GM19239 (cell line): ENCODE data around the gene MFAP4.

Experiments used
- DNase-seq: peaks from one replicate; pipeline ENCODE4 v3.0.0; 2011; ENCODE audit warnings: low spot score; ENCODE audit not compliant: insufficient read length
- FAIRE-seq: peaks from 2 replicates; lab custom pipeline; 2011; peaks lifted over from hg19 to GRCh38; lab: Jason Lieb, UNC

Gene MFAP4

GRCh38 chr17:19387921-19388521 is 1.0 kb upstream of the MFAP4 start:
- FAIRE-seq = no peak
- DNase-seq = no peak

- DNase-seq (no peak), FAIRE-seq (no peak)
Observed at GRCh38 chr17:19386051-19386929, 700 bp downstream of the MFAP4 start.

- DNase-seq (no peak), FAIRE-seq (no peak)
Observed at GRCh38 chr17:19385521-19385983, 1.4 kb downstream of the MFAP4 start.

- DNase-seq (no peak), FAIRE-seq (no peak)
Observed at GRCh38 chr17:19384723-19385391, 2.1 kb downstream of the MFAP4 start.

- no peak for FAIRE-seq
- DNase-seq = no peak
Observed at GRCh38 chr17:19383681-19384470, 3.1 kb downstream of the MFAP4 start.

- DNase-seq (no peak), FAIRE-seq (no peak)
Observed at GRCh38 chr17:19382531-19383444, 4.2 kb downstream of the MFAP4 start.

GRCh38 chr17:19381741-19382444 is 5.1 kb downstream of the MFAP4 start:
- FAIRE-seq = no peak
- DNase-seq = no peak

- DNase-seq (no peak), FAIRE-seq (no peak)
Observed at GRCh38 chr17:19381361-19381740, 5.6 kb downstream of the MFAP4 start.

GRCh38 chr17:19380481-19381301 is 6.3 kb downstream of the MFAP4 start:
- no peak for FAIRE-seq
- no peak for DNase-seq

GRCh38 chr17:19379361-19380065 is 7.5 kb downstream of the MFAP4 start:
- no peak for DNase-seq
- FAIRE-seq = no peak

GRCh38 chr17:19378416-19379360 is 8.3 kb downstream of the MFAP4 start, which contains the start of gene MAPK7:
Gene MAPK7 (plus strand): TSS chr17:19378498. CDS start chr17:19378901, 403 bp downstream.
- DNase-seq (no peak), FAIRE-seq (peak; percentile 99)

GRCh38 chr17:19377602-19378415 is 9.2 kb downstream of the MFAP4 start:
- no peak for FAIRE-seq
- peak; percentile 100 for DNase-seq

- DNase-seq = no peak
- FAIRE-seq = peak; percentile 62
Observed at GRCh38 chr17:19376811-19377210, 10.2 kb downstream of the MFAP4 start.

- FAIRE-seq (no peak), DNase-seq (no peak)
Observed at GRCh38 chr17:19375732-19376131, 11.3 kb downstream of the MFAP4 start.

GRCh38 chr17:19374136-19374535 is 12.9 kb downstream of the MFAP4 start:
- DNase-seq (no peak), FAIRE-seq (no peak)
